ENCODE data around the gene PHF12.

PHF12 gene

GRCh38 chr17:28925912-28926365, 25.4 kb downstream of the PHF12 start:
- DNase-seq (ENCODE audit: low spot score), result no peak

GRCh38 chr17:28920201-28920600, 31.1 kb downstream of the PHF12 start:
- Histone ChIP-seq H3K27ac (no peak overlapping the region), H3K4me3 (no peak overlapping the region)
- DNase-seq (ENCODE audit: low spot score), result no peak
- TF ChIP-seq CTCF (IDR thresholded peaks at IDR 0.05), result no peak

More at GRCh38 chr17:28925912-28926365, 25.4 kb downstream of the PHF12 start:
- Histone ChIP-seq H3K27ac (peak overlapping the region in 1 of 2 donors; percentile 30), H3K4me3 (no peak overlapping the region)
- TF ChIP-seq CTCF (IDR thresholded peaks at IDR 0.05), result no peak

GRCh38 chr17:28918295-28918694, 33.0 kb downstream of the PHF12 start:
- H3K27ac ChIP-seq, result no peak overlapping the region
- TF ChIP-seq CTCF (IDR thresholded peaks at IDR 0.05), result no peak
- no peak for DNase-seq (ENCODE audit: low spot score)
- no peak overlapping the region for H3K4me3 ChIP-seq

- no peak overlapping the region for H3K27ac ChIP-seq
- no peak for DNase-seq (ENCODE audit: low spot score)
- no peak for TF ChIP-seq CTCF (IDR thresholded peaks at IDR 0.05)
- no peak overlapping the region for H3K4me3 ChIP-seq
These were observed 33.9 kb downstream of the PHF12 start for GRCh38 chr17:28917465-28917864.

GRCh38 chr17:28917029-28917428, 34.3 kb downstream of the PHF12 start:
- no peak overlapping the region for H3K27ac ChIP-seq
- TF ChIP-seq CTCF (IDR thresholded peaks at IDR 0.05), result no peak
- DNase-seq (ENCODE audit: low spot score), result no peak
- H3K4me3 ChIP-seq, result no peak overlapping the region

- TF ChIP-seq CTCF (IDR thresholded peaks at IDR 0.05), result no peak
- no peak overlapping the region for H3K4me3 ChIP-seq
- DNase-seq (ENCODE audit: low spot score), result no peak
- H3K27ac ChIP-seq, result no peak overlapping the region
These were observed 34.9 kb downstream of the PHF12 start for GRCh38 chr17:28916302-28916934.

- no peak overlapping the region for H3K27ac ChIP-seq
These were observed 38.4 kb downstream of the PHF12 start for GRCh38 chr17:28912938-28913333.

More at GRCh38 chr17:28912938-28913333, 38.4 kb downstream of the PHF12 start:
- DNase-seq (ENCODE audit: low spot score), result no peak
- no peak for TF ChIP-seq CTCF (IDR thresholded peaks at IDR 0.05)
- no peak overlapping the region for H3K4me3 ChIP-seq

Data from coronary artery (tissue), 2 donors.